Measurements from ENCODE around the gene CBY1.

Gene CBY1

GRCh38 chr22:38717244-38717643 lies 60.8 kb downstream of the CBY1 start:
- Histone ChIP-seq H3K27me3 (no peaks in the 10 kb centered on the region), H3K4me1 (peaks cover 6% of the 10 kb centered on the region), H3K36me3 (peaks cover 59% of the 10 kb centered on the region), H3K9me3 (no peaks in the 10 kb centered on the region), H3K4me3 (ENCODE audit: low read depth, low read length) (no peak overlapping the region)
- TF ChIP-seq CTCF (IDR thresholded peaks at IDR 0.05; ENCODE audit: low read depth, low read length) = no peak
- DNase-seq = no peak

GRCh38 chr22:38718414-38718813 lies 62.0 kb downstream of the CBY1 start:
- H3K4me1 ChIP-seq = peaks cover 6% of the 10 kb centered on the region
- H3K4me3 ChIP-seq (ENCODE audit: low read depth, low read length) = no peak overlapping the region
- H3K9me3 ChIP-seq = no peaks in the 10 kb centered on the region
- peaks cover 64% of the 10 kb centered on the region for H3K36me3 ChIP-seq
- DNase-seq = peak; percentile 69
- H3K27me3 ChIP-seq = no peaks in the 10 kb centered on the region
- peak; percentile 66 for TF ChIP-seq CTCF (IDR thresholded peaks at IDR 0.05; ENCODE audit: low read depth, low read length)

- H3K9me3 ChIP-seq = no peaks in the 10 kb centered on the region
- TF ChIP-seq CTCF (IDR thresholded peaks at IDR 0.05; ENCODE audit: low read depth, low read length) = no peak
- H3K36me3 ChIP-seq = peaks cover 72% of the 10 kb centered on the region
- peaks cover 6% of the 10 kb centered on the region for H3K4me1 ChIP-seq
- H3K27me3 ChIP-seq = no peaks in the 10 kb centered on the region
- DNase-seq = no peak
- no peak overlapping the region for H3K4me3 ChIP-seq (ENCODE audit: low read depth, low read length)
Observed at GRCh38 chr22:38719196-38719595, 62.8 kb downstream of the CBY1 start.

- TF ChIP-seq CTCF (IDR thresholded peaks at IDR 0.05; ENCODE audit: low read depth, low read length) = no peak
- DNase-seq = no peak
- peaks cover 78% of the 10 kb centered on the region for H3K36me3 ChIP-seq
- H3K27me3 ChIP-seq = no peaks in the 10 kb centered on the region
- peaks cover 6% of the 10 kb centered on the region for H3K4me1 ChIP-seq
- no peak overlapping the region for H3K4me3 ChIP-seq (ENCODE audit: low read depth, low read length)
- no peaks in the 10 kb centered on the region for H3K9me3 ChIP-seq
Observed at GRCh38 chr22:38720350-38720749, 63.9 kb downstream of the CBY1 start.

DNA sequence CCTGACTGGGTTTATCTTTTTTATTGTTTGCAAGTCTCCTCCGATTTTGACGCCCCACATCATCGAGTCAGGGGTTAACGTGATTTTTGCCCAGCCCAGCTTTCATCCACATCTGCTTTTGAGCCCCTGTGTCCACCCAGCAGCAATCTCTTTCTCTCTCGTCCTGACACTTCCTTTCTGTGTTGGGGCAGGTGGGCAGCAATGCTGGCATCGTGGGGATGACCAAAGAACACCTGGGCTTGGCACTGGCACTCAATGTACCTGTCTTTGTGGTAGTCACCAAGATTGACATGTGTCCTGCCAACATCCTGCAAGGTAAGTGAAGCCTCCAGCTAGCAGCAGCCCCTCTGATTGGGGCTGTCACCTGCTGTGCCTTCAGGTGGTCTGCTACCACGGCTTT lies 65.1 kb downstream of the CBY1 start:
- no peaks in the 10 kb centered on the region for H3K9me3 ChIP-seq
- peaks cover 82% of the 10 kb centered on the region for H3K36me3 ChIP-seq
- H3K27me3 ChIP-seq = no peaks in the 10 kb centered on the region
- H3K4me1 ChIP-seq = peaks cover 6% of the 10 kb centered on the region
- no peak overlapping the region for H3K4me3 ChIP-seq (ENCODE audit: low read depth, low read length)
- TF ChIP-seq CTCF (IDR thresholded peaks at IDR 0.05; ENCODE audit: low read depth, low read length) = no peak
- no peak for DNase-seq

Measured in BE2C (cell line).